Uterus (tissue), 4 donors: ENCODE measurements around the gene CCT7. TPM values are rescaled to one million over a fixed set of nuclear protein-coding genes. Genes with fewer than 3 reads are reported as not detected.

ENCODE experiments used
- DNase-seq, 2 donors: peaks; one replicate each; pipeline ENCODE4 v3.0.0-alpha.2; 2019 to 2020
- H3K27ac ChIP-seq, 2 donors: fragments of 200-600 bp; sonication (generic); 1 replicate in 1 of 2; 2 replicates in 1 of 2; pipeline ENCODE4 v1.5.1; 2016 to 2018
- H3K27me3 ChIP-seq, 2 donors: fragments of 200-600 bp; sonication (generic); one replicate each; pipeline ENCODE4 v1.5.1; 2018 to 2019; ENCODE audit warnings: control low read depth in 1 of 2
- H3K36me3 ChIP-seq, 2 donors: fragments of 200-600 bp; sonication (generic); one replicate each; pipeline ENCODE4 v1.5.1; 2019; ENCODE audit warnings: control low read depth in 1 of 2
- H3K4me1 ChIP-seq, 2 donors: fragments of 200-600 bp; sonication (generic); one replicate each; pipeline ENCODE4 v1.5.1; 2018 to 2019; ENCODE audit warnings: control low read depth in 1 of 2
- H3K4me3 ChIP-seq, 2 donors: fragments of 200-600 bp; sonication (generic); 1 replicate in 1 of 2; 2 replicates in 1 of 2; pipeline ENCODE4 v1.5.1; 2018 to 2019; ENCODE audit warnings: mild to moderate bottlenecking in 1 of 2
- H3K9me3 ChIP-seq, 2 donors: fragments of 200-600 bp; sonication (generic); one replicate each; pipeline ENCODE4 v1.5.1; 2019; ENCODE audit warnings: control low read depth in 1 of 2
- CTCF ChIP-seq, 4 experiments: fragments of 200-600 bp in 2 of 4; fragments of 450-650 bp in 2 of 4; sonication (generic) in 2 of 4; IDR thresholded peaks; one replicate each; pipeline ENCODE4 v1.5.1; 2016 to 2019; ENCODE audit warnings: antibody characterized with exemption in 4 of 4, mild to moderate bottlenecking in 2 of 4, moderate library complexity in 1 of 4
- POLR2A ChIP-seq, 2 donors: fragments of 450-650 bp; IDR thresholded peaks; one replicate each; pipeline ENCODE4 v1.6.1; 2016; ENCODE audit warnings: antibody characterized with exemption in 2 of 2, mild to moderate bottlenecking in 1 of 2, moderate library complexity in 1 of 2
- intact Hi-C: fragments of 100-400 bp; cut with DNase I; formaldehyde crosslinking; loops from one replicate; pipeline ENCODE4 v1.15.1; 2023; ENCODE audit warnings: low total_unique reads
- total RNA-seq, 4 donors: library from RNA; depleted of rRNA in 3 of 4; stranded (reverse); fragments of >200 nt in 3 of 4; gene quantifications; one replicate each; pipeline versions ENCODE4 v1.1.0 to v1.2.4, GENCODE V29; 2014 to 2023
- donor health status: DM: yes; HTN: yes; CAD: no.

CCT7 gene
- total RNA-seq, 4 donors from 2014 or later = 118 to 269 (median 188) TPM

- no peak for TF ChIP-seq POLR2A (IDR thresholded peaks at IDR 0.05)
- TF ChIP-seq CTCF (IDR thresholded peaks at IDR 0.05) = no peak
- Histone ChIP-seq H3K4me1 (no peaks in the 10 kb centered on the region), H3K27ac (no peak overlapping the region), H3K9me3 (no peaks in the 10 kb centered on the region), H3K4me3 (no peak overlapping the region), H3K36me3 (no peaks in the 10 kb centered on the region), H3K27me3 (no peaks in the 10 kb centered on the region)
- intact Hi-C loops = no loop called here
- no peak for DNase-seq
Observed at GRCh38 chr2:73227086-73227485, 7.0 kb upstream of the CCT7 start.

- intact Hi-C loops = no loop called here
- Histone ChIP-seq H3K9me3 (no peaks in the 10 kb centered on the region), H3K4me3 (no peak overlapping the region), H3K4me1 (no peaks in the 10 kb centered on the region), H3K27ac (no peak overlapping the region), H3K36me3 (no peaks in the 10 kb centered on the region), H3K27me3 (no peaks in the 10 kb centered on the region)
- DNase-seq = no peak
- TF ChIP-seq POLR2A (IDR thresholded peaks at IDR 0.05) (no peak), CTCF (IDR thresholded peaks at IDR 0.05) (no peak)
Observed at GRCh38 chr2:73228631-73229030, 5.5 kb upstream of the CCT7 start.

- peak overlapping the region; percentile 40 to 50 for H3K27ac ChIP-seq
- no peak for TF ChIP-seq POLR2A (IDR thresholded peaks at IDR 0.05)
- TF ChIP-seq CTCF (IDR thresholded peaks at IDR 0.05) = no peak
- intact Hi-C loops = no loop called here
Observed at GRCh38 chr2:73232403-73233153, 1.5 kb upstream of the CCT7 start.

GRCh38 chr2:73233154-73233931, 765 bp upstream of the CCT7 start, which contains the start of gene PRADC1:
Gene PRADC1, minus strand, starts transcription at chr2:73233239. Its CDS starts 79 bp downstream, at chr2:73233160.
- peak; percentile 98 to 99 for DNase-seq
- intact Hi-C loops = no loop called here
- Histone ChIP-seq H3K9me3 (no peaks in the 10 kb centered on the region), H3K36me3 (no peaks in the 10 kb centered on the region), H3K4me3 (peak within 1 kb of the TSS; percentile 61 to 98), H3K27me3 (no peaks in the 10 kb centered on the region), H3K4me1 (peaks cover 0 to 9% of the 10 kb centered on the region in 2 donors), H3K27ac (peak within 1 kb of the TSS; percentile 89 to 98)
- TF ChIP-seq POLR2A (IDR thresholded peaks at IDR 0.05) (peak in 1 of 2 donors; percentile 28), CTCF (IDR thresholded peaks at IDR 0.05) (no peak)

More at GRCh38 chr2:73232403-73233153, 1.5 kb upstream of the CCT7 start:
- H3K9me3 ChIP-seq = no peaks in the 10 kb centered on the region
- no peaks in the 10 kb centered on the region for H3K36me3 ChIP-seq
- H3K4me3 ChIP-seq = peak overlapping the region; percentile 61 to 98
- peaks cover 0 to 9% of the 10 kb centered on the region in 2 donors for H3K4me1 ChIP-seq
- H3K27me3 ChIP-seq = no peaks in the 10 kb centered on the region
- peak in 1 of 2 donors; percentile 31 for DNase-seq
